PC-9 (cell line): Measurements from ENCODE around the gene FOXN1. TPM values are rescaled to one million over a fixed set of nuclear protein-coding genes. Genes with fewer than 3 reads are reported as not detected.

Experiments
- BruUV-seq: library from RNA; stranded (reverse); fragments of 400-500 nt; replicated peaks from 2 replicates; lab custom pipeline; 2021; lab: Mats Ljungman, UMichigan
- CTCF ChIA-PET: fragments of 300-600 bp; sonication (Branson Sonifier 250); formaldehyde crosslinking; loops from one replicate; lab custom pipeline; 2022; ENCODE audit warnings: antibody characterized with exemption; lab: Charles Lee
- POLR2A ChIA-PET: fragments of 300-600 bp; sonication (Branson Sonifier 250); formaldehyde crosslinking; loops from one replicate; lab custom pipeline; 2022; ENCODE audit warnings: antibody characterized with exemption; ENCODE audit not compliant: unreplicated experiment; lab: Charles Lee
- DNase-seq, 2 experiments: peaks; one replicate each; pipeline versions ENCODE4 v3.0.0 to v3.0.0-alpha.2; 2015 to 2022; ENCODE audit warnings: mixed read lengths in 1 of 2
- H2AFZ ChIP-seq: fragments of 200-600 bp; sonication (generic); 2 replicates; pipeline ENCODE4 v1.8.1; 2017; ENCODE audit warnings: antibody characterized with exemption
- H3F3A ChIP-seq: fragments of 200-600 bp; sonication (generic); 2 replicates; pipeline ENCODE4 v1.8.1; 2017; ENCODE audit warnings: antibody characterized with exemption, mild to moderate bottlenecking, low read depth; ENCODE audit not compliant: insufficient read depth
- H3K27ac ChIP-seq: fragments of 200-600 bp; sonication (generic); 2 replicates; pipeline ENCODE4 v1.6.1; 2016; ENCODE audit warnings: mixed run types
- H3K27me3 ChIP-seq: fragments of 200-600 bp; sonication (generic); 2 replicates; pipeline ENCODE4 v1.6.1; 2016; ENCODE audit warnings: low read depth, mixed run types; ENCODE audit not compliant: insufficient read depth
- H3K36me3 ChIP-seq: fragments of 200-600 bp; sonication (generic); 2 replicates; pipeline ENCODE4 v1.6.1; 2016; ENCODE audit warnings: low read depth, mixed run types
- H3K4me1 ChIP-seq: fragments of 200-600 bp; sonication (generic); replicated peaks from 2 replicates; pipeline ENCODE4 v1.6.1; 2016; ENCODE audit warnings: mixed run types; ENCODE audit not compliant: insufficient read depth
- H3K4me2 ChIP-seq: fragments of 200-600 bp; sonication (generic); 2 replicates; pipeline ENCODE4 v1.6.1; 2017; ENCODE audit warnings: mixed run types
- H3K4me3 ChIP-seq: fragments of 200-600 bp; sonication (generic); 2 replicates; pipeline ENCODE4 v1.6.1; 2016; ENCODE audit warnings: mixed run types
- H3K79me2 ChIP-seq: fragments of 200-600 bp; sonication (generic); 2 replicates; pipeline ENCODE4 v1.6.1; 2017; ENCODE audit warnings: low read depth, mixed run types
- H3K9me2 ChIP-seq: fragments of 200-600 bp; sonication (generic); 2 replicates; pipeline ENCODE4 v1.8.1; 2017; ENCODE audit warnings: mild to moderate bottlenecking; ENCODE audit not compliant: insufficient read depth
- H3K9me3 ChIP-seq: fragments of 200-600 bp; sonication (generic); 2 replicates; pipeline ENCODE4 v1.8.1; 2016; ENCODE audit warnings: low read depth; ENCODE audit not compliant: insufficient read depth
- H4K20me1 ChIP-seq: fragments of 200-600 bp; sonication (generic); 2 replicates; pipeline ENCODE4 v1.8.1; 2017; ENCODE audit not compliant: insufficient read depth
- EZH2 ChIP-seq: fragments of 200-600 bp; sonication (generic); IDR thresholded peaks from 2 replicates; pipeline ENCODE4 v1.8.0; 2017; ENCODE audit warnings: antibody characterized with exemption, low read depth
- intact Hi-C: fragments of 100-400 bp; cut with micrococcal nuclease; formaldehyde crosslinking; loops from one replicate; pipeline ENCODE4 v1.10.0; 2022; ENCODE audit not compliant: unreplicated experiment
- total RNA-seq: library from RNA; stranded (reverse); gene quantifications from 2 replicates; pipeline ENCODE4 v1.2.3, GENCODE V29; 2021
- TF ChIP-seq, protein P1 (sequence below): fragments of 200-600 bp; sonication (generic); conservative IDR thresholded peaks from 2 replicates; pipeline ENCODE4 v1.6.1; 2017; ENCODE audit warnings: mixed run types, antibody characterized with exemption, mild to moderate bottlenecking, moderate library complexity

FOXN1 gene
- total RNA-seq, 1 experiment from 2014 or later = not detected

DNA sequence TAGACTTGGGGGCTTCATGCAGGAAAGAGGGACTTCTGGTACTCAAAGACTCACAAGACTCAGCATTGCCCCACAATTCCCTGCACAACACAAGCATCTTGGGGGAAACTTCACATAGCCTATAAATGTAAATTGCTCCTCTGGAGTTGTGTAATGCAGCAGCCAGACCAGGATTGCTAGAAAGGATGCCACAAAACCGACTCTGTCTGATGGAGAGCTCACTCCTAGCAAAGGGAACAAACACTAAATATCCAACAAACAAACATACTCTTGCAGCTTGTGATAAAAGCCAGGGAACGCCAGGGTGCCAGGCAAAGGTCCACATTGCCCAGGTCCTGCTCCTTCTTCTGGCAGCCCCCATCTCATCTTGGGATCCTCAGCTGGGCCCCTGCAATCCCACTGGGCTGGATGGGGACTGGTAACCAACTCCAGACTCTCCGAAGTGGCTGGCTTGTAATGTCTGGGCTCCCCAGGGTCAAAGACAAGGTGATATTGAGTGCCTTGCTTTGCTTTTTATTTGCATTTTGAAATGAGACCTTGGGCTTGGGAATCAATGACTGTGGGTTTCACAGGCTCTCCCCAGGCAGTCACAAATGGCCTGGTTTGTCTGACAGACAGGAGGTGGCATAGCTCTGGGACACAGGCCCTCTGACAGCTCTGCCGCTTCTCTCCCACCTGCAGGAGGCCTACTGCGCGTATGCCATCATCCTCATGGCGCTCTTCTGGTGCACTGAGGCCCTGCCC, 17.4 kb upstream of the FOXN1 start:
- no peak overlapping the region for H2AFZ ChIP-seq
- BruUV-seq = no TSS peak
- H3K9me3 ChIP-seq = no peaks in the 10 kb centered on the region
- no peaks in the 10 kb centered on the region for H3K9me2 ChIP-seq
- no peaks in the 10 kb centered on the region for H3K36me3 ChIP-seq
- DNase-seq = no peak
- no peaks in the 10 kb centered on the region for H3F3A ChIP-seq
- no peak overlapping the region for H3K4me3 ChIP-seq
- H3K27ac ChIP-seq = no peak overlapping the region
- H3K4me2 ChIP-seq = no peak overlapping the region
- H3K79me2 ChIP-seq = no peaks in the 10 kb centered on the region
- no peaks in the 10 kb centered on the region for H3K4me1 ChIP-seq
- intact Hi-C loops = no loop called here
- ChIA-PET CTCF (no interaction called here), POLR2A (no interaction called here)
- H3K27me3 ChIP-seq = peaks cover 40% of the 10 kb centered on the region; the same call in 1 of the 2 replicates
- H4K20me1 ChIP-seq = no peaks in the 10 kb centered on the region
- no peak for TF ChIP-seq EZH2
- TF ChIP-seq, protein P1, sequence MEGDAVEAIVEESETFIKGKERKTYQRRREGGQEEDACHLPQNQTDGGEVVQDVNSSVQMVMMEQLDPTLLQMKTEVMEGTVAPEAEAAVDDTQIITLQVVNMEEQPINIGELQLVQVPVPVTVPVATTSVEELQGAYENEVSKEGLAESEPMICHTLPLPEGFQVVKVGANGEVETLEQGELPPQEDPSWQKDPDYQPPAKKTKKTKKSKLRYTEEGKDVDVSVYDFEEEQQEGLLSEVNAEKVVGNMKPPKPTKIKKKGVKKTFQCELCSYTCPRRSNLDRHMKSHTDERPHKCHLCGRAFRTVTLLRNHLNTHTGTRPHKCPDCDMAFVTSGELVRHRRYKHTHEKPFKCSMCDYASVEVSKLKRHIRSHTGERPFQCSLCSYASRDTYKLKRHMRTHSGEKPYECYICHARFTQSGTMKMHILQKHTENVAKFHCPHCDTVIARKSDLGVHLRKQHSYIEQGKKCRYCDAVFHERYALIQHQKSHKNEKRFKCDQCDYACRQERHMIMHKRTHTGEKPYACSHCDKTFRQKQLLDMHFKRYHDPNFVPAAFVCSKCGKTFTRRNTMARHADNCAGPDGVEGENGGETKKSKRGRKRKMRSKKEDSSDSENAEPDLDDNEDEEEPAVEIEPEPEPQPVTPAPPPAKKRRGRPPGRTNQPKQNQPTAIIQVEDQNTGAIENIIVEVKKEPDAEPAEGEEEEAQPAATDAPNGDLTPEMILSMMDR = no peak

DNA sequence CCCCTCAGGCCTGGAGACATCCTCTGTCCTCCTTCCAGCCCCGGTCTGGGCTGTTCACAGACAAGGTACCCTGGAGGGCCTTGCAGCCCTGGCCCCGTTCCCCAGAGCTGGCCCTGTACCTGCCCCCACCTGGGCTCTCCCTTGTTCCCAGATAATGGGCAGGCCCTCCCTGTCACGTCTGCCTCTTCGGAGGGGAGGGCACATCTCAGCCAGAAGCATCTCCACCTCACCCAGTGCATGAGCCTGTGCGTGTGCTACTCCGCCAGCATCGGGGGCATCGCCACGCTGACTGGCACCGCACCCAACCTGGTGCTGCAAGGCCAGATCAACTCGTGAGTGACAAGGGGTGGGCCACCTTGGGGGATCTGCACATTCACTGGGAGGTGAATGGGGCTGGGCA, 14.9 kb upstream of the FOXN1 start:
- DNase-seq = no peak
- no peaks in the 10 kb centered on the region for H4K20me1 ChIP-seq
- H3F3A ChIP-seq = no peaks in the 10 kb centered on the region
- intact Hi-C loops = no loop called here
- H3K27ac ChIP-seq = no peak overlapping the region
- ChIA-PET CTCF (no interaction called here), POLR2A (no interaction called here)
- no peaks in the 10 kb centered on the region for H3K79me2 ChIP-seq
- H2AFZ ChIP-seq = no peak overlapping the region
- no peak overlapping the region for H3K4me2 ChIP-seq
- no peak overlapping the region for H3K4me3 ChIP-seq
- peaks cover 40% of the 10 kb centered on the region; the same call in 1 of the 2 replicates for H3K27me3 ChIP-seq
- H3K4me1 ChIP-seq = no peaks in the 10 kb centered on the region
- H3K9me2 ChIP-seq = no peaks in the 10 kb centered on the region
- no peaks in the 10 kb centered on the region for H3K9me3 ChIP-seq
- H3K36me3 ChIP-seq = no peaks in the 10 kb centered on the region
- TF ChIP-seq, protein P1 = no peak
- BruUV-seq = no TSS peak

DNA sequence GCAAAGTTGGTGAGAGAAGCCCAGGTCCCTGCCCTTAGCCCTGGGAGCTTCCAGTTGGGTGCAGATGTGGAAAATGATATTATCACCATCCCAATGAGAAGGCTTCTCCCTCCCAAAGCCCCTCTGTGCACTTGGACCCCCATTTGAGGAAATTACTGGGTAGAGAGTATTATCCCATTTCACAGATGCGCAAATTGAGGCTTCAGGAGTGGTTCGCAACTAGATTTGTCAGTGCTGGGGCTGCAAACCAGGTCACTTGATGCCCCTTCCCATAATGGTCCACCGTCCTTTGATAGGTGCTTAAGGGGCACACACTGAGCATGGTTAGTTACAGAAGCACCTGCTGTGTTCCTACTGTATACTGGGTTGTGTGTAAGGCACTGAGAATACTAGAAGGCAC, 14.3 kb upstream of the FOXN1 start:
- POLR2A ChIA-PET = no interaction called here
- intact Hi-C loops = no loop called here
- Histone ChIP-seq H2AFZ (no peak overlapping the region), H3K9me2 (no peaks in the 10 kb centered on the region), H3K27me3 (peaks cover 40% of the 10 kb centered on the region; the same call in 1 of the 2 replicates), H3K27ac (no peak overlapping the region), H3F3A (no peaks in the 10 kb centered on the region), H3K4me3 (no peak overlapping the region), H3K4me2 (no peak overlapping the region), H3K9me3 (no peaks in the 10 kb centered on the region), H3K79me2 (no peaks in the 10 kb centered on the region), H4K20me1 (no peaks in the 10 kb centered on the region), H3K36me3 (no peaks in the 10 kb centered on the region), H3K4me1 (no peaks in the 10 kb centered on the region)
- DNase-seq = no peak
- TF ChIP-seq, protein P1 = no peak
- no peak for TF ChIP-seq EZH2
- CTCF ChIA-PET = interaction anchor here (0.5 to 0.6 kb wide), 2 partner anchors 31 to 122 kb away, joined by 3 to 5 read pairs; partner anchors contain the start of gene VTN
- no TSS peak for BruUV-seq
